ENCODE measurements around the gene RSPH3.

DNA sequence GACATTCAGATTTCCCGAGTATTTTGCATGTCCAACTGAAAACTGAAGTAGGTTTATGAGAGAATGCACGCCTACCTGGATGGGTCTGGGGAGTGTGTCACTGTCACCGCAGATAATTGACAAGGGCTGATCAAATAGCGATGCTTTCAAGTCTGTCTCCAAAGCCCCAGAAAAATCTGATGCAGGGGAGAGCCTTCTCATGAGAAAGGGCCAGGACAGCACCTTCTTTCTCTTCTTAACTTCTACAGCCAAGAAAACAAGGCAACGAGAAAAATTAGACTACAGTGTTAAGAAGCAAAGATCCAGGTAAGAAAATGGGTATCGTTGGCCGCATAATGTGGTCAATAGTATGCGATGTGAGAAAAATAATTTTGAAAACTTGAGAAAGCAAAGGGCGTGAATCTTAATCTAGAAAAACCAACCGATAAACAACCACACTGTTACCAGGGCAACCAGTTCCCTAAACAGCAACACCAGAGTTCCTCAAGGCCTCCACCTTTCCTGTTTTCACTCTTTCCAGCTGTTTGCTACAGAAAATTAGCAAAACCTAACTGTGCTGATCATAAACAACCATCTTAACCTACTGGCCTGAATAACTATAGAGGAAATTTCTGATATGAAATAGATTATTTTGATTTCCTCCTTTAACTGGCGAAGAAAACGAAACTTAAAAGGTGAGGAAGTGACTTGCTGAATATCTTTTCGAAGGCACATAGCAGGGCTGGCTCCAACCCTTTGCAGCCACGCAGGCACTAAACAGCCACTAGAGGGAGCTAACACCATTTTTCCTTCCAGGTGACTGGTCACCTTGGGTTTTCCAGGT lies 42.2 kb upstream of the RSPH3 start:
- TF ChIP-seq SP1 (IDR thresholded peaks at IDR 0.05) (no peak), SP1 (CRISPR knock-in tag; IDR thresholded peaks at IDR 0.05) (no peak), GABPA (IDR thresholded peaks at IDR 0.05; ENCODE audit: low read depth, low read length) (no peak), GABPA (CRISPR knock-in tag; IDR thresholded peaks at IDR 0.05; ENCODE audit: low read depth) (no peak), CENPX (CRISPR knock-in tag; IDR thresholded peaks at IDR 0.05) (no peak), ZNF746 (CRISPR knock-in tag; IDR thresholded peaks at IDR 0.05) (no peak)
- TF ChIP-seq, protein P1, sequence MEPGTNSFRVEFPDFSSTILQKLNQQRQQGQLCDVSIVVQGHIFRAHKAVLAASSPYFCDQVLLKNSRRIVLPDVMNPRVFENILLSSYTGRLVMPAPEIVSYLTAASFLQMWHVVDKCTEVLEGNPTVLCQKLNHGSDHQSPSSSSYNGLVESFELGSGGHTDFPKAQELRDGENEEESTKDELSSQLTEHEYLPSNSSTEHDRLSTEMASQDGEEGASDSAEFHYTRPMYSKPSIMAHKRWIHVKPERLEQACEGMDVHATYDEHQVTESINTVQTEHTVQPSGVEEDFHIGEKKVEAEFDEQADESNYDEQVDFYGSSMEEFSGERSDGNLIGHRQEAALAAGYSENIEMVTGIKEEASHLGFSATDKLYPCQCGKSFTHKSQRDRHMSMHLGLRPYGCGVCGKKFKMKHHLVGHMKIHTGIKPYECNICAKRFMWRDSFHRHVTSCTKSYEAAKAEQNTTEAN (CRISPR knock-in tag; conservative IDR thresholded peaks at IDR 0.05), result no peak
- TF ChIP-seq, protein P2, sequence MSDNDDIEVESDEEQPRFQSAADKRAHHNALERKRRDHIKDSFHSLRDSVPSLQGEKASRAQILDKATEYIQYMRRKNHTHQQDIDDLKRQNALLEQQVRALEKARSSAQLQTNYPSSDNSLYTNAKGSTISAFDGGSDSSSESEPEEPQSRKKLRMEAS (IDR thresholded peaks at IDR 0.05), result no peak
